HEK293 (cell line): ENCODE data around the gene F2R.

Source experiments
- EGR2 ChIP-seq: fragments of 450-650 bp; formaldehyde crosslinking; IDR thresholded peaks from 2 replicates; pipeline ENCODE4 v1.5.1; 2016; ENCODE audit warnings: low read depth, missing biosample characterization, missing genetic modification characterization
- MZF1 ChIP-seq: fragments of 450-650 bp; formaldehyde crosslinking; IDR thresholded peaks from 2 replicates; pipeline ENCODE4 v1.5.1; 2017; ENCODE audit warnings: missing biosample characterization, missing genetic modification characterization, borderline replicate concordance
- PRDM1 ChIP-seq: fragments of 450-650 bp; formaldehyde crosslinking; IDR thresholded peaks from 2 replicates; pipeline ENCODE4; 2016; ENCODE audit warnings: missing biosample characterization, missing genetic modification characterization
- ZNF114 ChIP-seq: fragments of 450-650 bp; formaldehyde crosslinking; IDR thresholded peaks from 2 replicates; pipeline ENCODE4 v1.5.0; 2017; ENCODE audit warnings: missing biosample characterization, missing genetic modification characterization
- ZNF768 ChIP-seq: fragments of 450-650 bp; formaldehyde crosslinking; IDR thresholded peaks from 2 replicates; pipeline ENCODE4 v1.5.1; 2018; ENCODE audit warnings: missing biosample characterization, mild to moderate bottlenecking, missing genetic modification characterization
- TF ChIP-seq, protein P1 (sequence below): fragments of 450-650 bp; formaldehyde crosslinking; IDR thresholded peaks from 2 replicates; pipeline ENCODE4 v1.5.1; 2016; ENCODE audit warnings: missing biosample characterization, missing genetic modification characterization
- TF ChIP-seq, protein P2 (sequence below): fragments of 450-650 bp; IDR thresholded peaks from 2 replicates; pipeline ENCODE4 v1.5.1; 2018; ENCODE audit warnings: missing biosample characterization, mild to moderate bottlenecking, missing genetic modification characterization

DNA sequence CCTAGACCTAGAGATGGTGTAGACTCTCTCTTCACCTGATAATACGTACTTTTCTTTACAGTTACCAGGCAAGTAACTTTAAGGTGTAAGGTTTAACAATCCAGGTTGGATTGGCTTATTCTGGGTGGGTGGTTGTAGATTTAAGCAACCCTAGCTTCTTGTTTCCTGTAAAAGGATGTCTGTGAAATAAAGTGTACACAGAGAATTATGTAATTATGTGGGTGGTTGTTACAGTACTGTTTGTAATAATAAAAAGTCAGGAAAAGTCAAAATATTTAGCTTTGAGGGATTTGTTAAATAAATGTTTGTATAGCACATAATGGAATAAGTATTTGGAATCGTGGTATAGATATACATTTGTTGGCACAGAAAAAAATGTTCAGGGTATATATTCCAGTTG lies 43.7 kb upstream of the F2R start:
- no peak for TF ChIP-seq EGR2
- no peak for TF ChIP-seq ZNF114 (tag by site-specific recombination)
- TF ChIP-seq ZNF768 (tag by site-specific recombination) = no peak
- TF ChIP-seq, protein P1, sequence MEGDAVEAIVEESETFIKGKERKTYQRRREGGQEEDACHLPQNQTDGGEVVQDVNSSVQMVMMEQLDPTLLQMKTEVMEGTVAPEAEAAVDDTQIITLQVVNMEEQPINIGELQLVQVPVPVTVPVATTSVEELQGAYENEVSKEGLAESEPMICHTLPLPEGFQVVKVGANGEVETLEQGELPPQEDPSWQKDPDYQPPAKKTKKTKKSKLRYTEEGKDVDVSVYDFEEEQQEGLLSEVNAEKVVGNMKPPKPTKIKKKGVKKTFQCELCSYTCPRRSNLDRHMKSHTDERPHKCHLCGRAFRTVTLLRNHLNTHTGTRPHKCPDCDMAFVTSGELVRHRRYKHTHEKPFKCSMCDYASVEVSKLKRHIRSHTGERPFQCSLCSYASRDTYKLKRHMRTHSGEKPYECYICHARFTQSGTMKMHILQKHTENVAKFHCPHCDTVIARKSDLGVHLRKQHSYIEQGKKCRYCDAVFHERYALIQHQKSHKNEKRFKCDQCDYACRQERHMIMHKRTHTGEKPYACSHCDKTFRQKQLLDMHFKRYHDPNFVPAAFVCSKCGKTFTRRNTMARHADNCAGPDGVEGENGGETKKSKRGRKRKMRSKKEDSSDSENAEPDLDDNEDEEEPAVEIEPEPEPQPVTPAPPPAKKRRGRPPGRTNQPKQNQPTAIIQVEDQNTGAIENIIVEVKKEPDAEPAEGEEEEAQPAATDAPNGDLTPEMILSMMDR (tag by site-specific recombination) = no peak
- TF ChIP-seq, protein P2, sequence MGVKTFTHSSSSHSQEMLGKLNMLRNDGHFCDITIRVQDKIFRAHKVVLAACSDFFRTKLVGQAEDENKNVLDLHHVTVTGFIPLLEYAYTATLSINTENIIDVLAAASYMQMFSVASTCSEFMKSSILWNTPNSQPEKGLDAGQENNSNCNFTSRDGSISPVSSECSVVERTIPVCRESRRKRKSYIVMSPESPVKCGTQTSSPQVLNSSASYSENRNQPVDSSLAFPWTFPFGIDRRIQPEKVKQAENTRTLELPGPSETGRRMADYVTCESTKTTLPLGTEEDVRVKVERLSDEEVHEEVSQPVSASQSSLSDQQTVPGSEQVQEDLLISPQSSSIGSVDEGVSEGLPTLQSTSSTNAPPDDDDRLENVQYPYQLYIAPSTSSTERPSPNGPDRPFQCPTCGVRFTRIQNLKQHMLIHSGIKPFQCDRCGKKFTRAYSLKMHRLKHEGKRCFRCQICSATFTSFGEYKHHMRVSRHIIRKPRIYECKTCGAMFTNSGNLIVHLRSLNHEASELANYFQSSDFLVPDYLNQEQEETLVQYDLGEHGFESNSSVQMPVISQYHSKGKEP (tag by site-specific recombination) = no peak
- TF ChIP-seq MZF1 (tag by site-specific recombination) = no peak
- no peak for TF ChIP-seq PRDM1 (tag by site-specific recombination)
